GM12878 (cell line): Measurements from ENCODE around the gene ZNF83. TPM values are rescaled to one million over a fixed set of nuclear protein-coding genes. Genes with fewer than 3 reads are reported as not detected.
"Not testable (repeated sequence)": the region's sequence is repeated elsewhere in the genome, so short reads cannot be mapped to it uniquely, and the experiment has no call there.

Source experiments
- ATAC-seq: fragments of 200-7000 bp; cut with Tn5 transposase; 3 replicates; pipeline ENCODE4 v1.9.1; 2020; ENCODE audit warnings: mild to moderate bottlenecking, moderate library complexity
- BruUV-seq: library from RNA; stranded (reverse); fragments of 400-500 nt; replicated peaks from 2 replicates; lab custom pipeline; 2021; lab: Mats Ljungman, UMichigan
- CTCF ChIA-PET: fragments of 300-600 bp; sonication (Branson Sonifier 250); formaldehyde crosslinking; extraction: SDS; loops from one replicate; lab custom pipeline; 2021; ENCODE audit warnings: inconsistent platforms; lab: Yijun Ruan, JAX
- POLR2A ChIA-PET: fragments of 350-600 bp; formaldehyde crosslinking; extraction: SDS; loops from one replicate; lab custom pipeline; 2021; ENCODE audit warnings: inconsistent platforms; lab: Charles Lee
- RAD21 ChIA-PET: fragments of 300-600 bp; sonication (Branson Sonifier 250); formaldehyde crosslinking; loops from one replicate; lab custom pipeline; 2023; ENCODE audit warnings: antibody characterized with exemption; ENCODE audit not compliant: unreplicated experiment; lab: Charles Lee
- SMC1A ChIA-PET: fragments of 300-600 bp; sonication (Branson Sonifier 250); formaldehyde crosslinking; loops from one replicate; lab custom pipeline; 2023; ENCODE audit not compliant: unreplicated experiment, uncharacterized antibody; lab: Charles Lee
- DNase-seq: peaks from one replicate; pipeline ENCODE4 v3.0.0-alpha.2; 2011; ENCODE audit warnings: low read depth, low spot score
- FAIRE-seq: peaks from 3 replicates; lab custom pipeline; 2011; peaks lifted over from hg19 to GRCh38; lab: Jason Lieb, UNC
- H2AFZ ChIP-seq: 2 replicates; pipeline ENCODE4 v1.6.0; 2011; ENCODE audit warnings: low read depth, low read length, control low read depth; ENCODE audit not compliant: control insufficient read depth
- H3K27ac ChIP-seq: 2 replicates; pipeline ENCODE4 v1.5.1; 2011; ENCODE audit warnings: control low read depth; ENCODE audit not compliant: control insufficient read depth, insufficient read depth
- H3K27me3 ChIP-seq, 2 experiments: replicated peaks in 1 of 2; 2 replicates each; pipeline versions ENCODE4 v1.6.0 to v1.6.1; 2011; ENCODE audit warnings: low read length in 1 of 2; ENCODE audit not compliant: control insufficient read depth in 2 of 2, insufficient read depth in 2 of 2
- H3K36me3 ChIP-seq, 2 experiments: 2 replicates each; pipeline ENCODE4 v1.5.1; 2011; ENCODE audit warnings: low read length in 1 of 2; ENCODE audit not compliant: control insufficient read depth in 2 of 2, insufficient read depth in 2 of 2
- H3K4me1 ChIP-seq: 2 replicates; pipeline ENCODE4 v1.6.1; 2011; ENCODE audit warnings: mild to moderate bottlenecking, low read length, moderate library complexity, mixed read lengths; ENCODE audit not compliant: control insufficient read depth, insufficient read depth
- H3K4me2 ChIP-seq: 2 replicates; pipeline ENCODE4 v1.6.0; 2011; ENCODE audit warnings: control low read depth; ENCODE audit not compliant: control insufficient read depth, insufficient read depth
- H3K4me3 ChIP-seq: fragments of 200-600 bp; sonication (generic); 2 replicates; pipeline ENCODE4 v1.5.1; 2016
- H3K79me2 ChIP-seq: 2 replicates; pipeline ENCODE4 v1.6.0; 2011; ENCODE audit warnings: low read length; ENCODE audit not compliant: control insufficient read depth, insufficient read depth
- H3K9ac ChIP-seq: 2 replicates; pipeline ENCODE4 v1.8.0; 2011; ENCODE audit warnings: low read length, control low read depth, mixed read lengths; ENCODE audit not compliant: control insufficient read depth, insufficient read depth
- H3K9me3 ChIP-seq: replicated peaks from 3 replicates; pipeline ENCODE4 v1.5.1; 2011; ENCODE audit warnings: mild to moderate bottlenecking, low read length; ENCODE audit not compliant: control insufficient read depth, insufficient read depth
- H4K20me1 ChIP-seq: 2 replicates; pipeline ENCODE4 v1.6.0; 2011; ENCODE audit not compliant: control insufficient read depth, insufficient read depth
- BHLHE40 ChIP-seq, 2 experiments: fragments of 450-650 bp in 1 of 2; IDR thresholded peaks; 2 replicates each; pipeline ENCODE4 v1.6.1; 2011 to 2017; ENCODE audit warnings: low read depth in 2 of 2, borderline replicate concordance in 1 of 2, improper control_type of control experiment in 1 of 2, low read length in 1 of 2, mild to moderate bottlenecking in 1 of 2
- CBFB ChIP-seq: IDR thresholded peaks from 2 replicates; pipeline ENCODE4 v1.6.1; 2016; ENCODE audit warnings: antibody characterized with exemption, low read depth
- CREB1 ChIP-seq: IDR thresholded peaks from 2 replicates; pipeline ENCODE4 v1.6.1; 2012; ENCODE audit warnings: low read depth, mild to moderate bottlenecking, inconsistent platforms
- IRF4 ChIP-seq: IDR thresholded peaks from 2 replicates; pipeline ENCODE4 v1.6.1; 2011; ENCODE audit warnings: low read depth, low read length
- MYB ChIP-seq: fragments of 150-350 bp; IDR thresholded peaks from 2 replicates; pipeline ENCODE4 v1.6.1; 2014; ENCODE audit warnings: mild to moderate bottlenecking, low read depth, low read length, borderline replicate concordance
- SREBF1 ChIP-seq: IDR thresholded peaks from 2 replicates; pipeline ENCODE4 v1.6.1; 2012; ENCODE audit warnings: mild to moderate bottlenecking, low read length
- YY1 ChIP-seq: IDR thresholded peaks from 2 replicates; pipeline ENCODE4 v1.6.1; 2011; ENCODE audit warnings: low read depth, mild to moderate bottlenecking, low read length
- WGBS: methylation state at CpG from one replicate; pipeline ENCODE4 v1.1.6; 2016; ENCODE audit warnings: low lambda C conversion rate; ENCODE audit not compliant: insufficient replicate concordance, insufficient coverage; ENCODE audit errors: missing lambda C conversion rate; 5-methylcytosine and 5-hydroxymethylcytosine counted together
- in situ Hi-C: fragments of 300-500 bp; cut with MboI; formaldehyde crosslinking; loops from 9 replicates; pipeline ENCODE4 v1.14.3; 2018; ENCODE audit warnings: mixed read lengths
- intact Hi-C: fragments of 100-400 bp; cut with micrococcal nuclease; formaldehyde crosslinking; loops from one replicate; pipeline ENCODE4 v1.14.2; 2022; ENCODE audit not compliant: unreplicated experiment
- polyA plus RNA-seq, 11 experiments: library from polyadenylated mRNA; depleted of rRNA in 4 of 11; unstranded in 6 of 11; stranded (reverse) in 5 of 11; fragments of >200 nt; fragmentation: Nextera tagmentation in 4 of 11; fragmentation: Illumina TruSeq in 1 of 11; extraction: Ambion mirVana in 4 of 11; extraction: Trizol in 1 of 11; gene quantifications; 1 replicate in 1 of 11; 2 replicates in 10 of 11; pipeline versions ENCODE4 v1.2.1 to v1.2.3, GENCODE V29; 2011 to 2016; ENCODE audit warnings: inconsistent platforms in 2 of 11, missing spikeins in 2 of 11, low read depth in 1 of 11
- total RNA-seq, 4 experiments: library from RNA; depleted of rRNA in 3 of 4; stranded (reverse); fragments of >200 nt in 3 of 4; fragmentation: Illumina TruSeq in 1 of 4; extraction: Trizol in 1 of 4; gene quantifications; 2 replicates each; pipeline versions ENCODE4 v1.2.1 to v1.2.3, GENCODE V29; 2013 to 2021
- TF ChIP-seq, protein P1 (sequence below): fragments of 450-650 bp; IDR thresholded peaks from 2 replicates; pipeline ENCODE4 v1.6.1; 2018; ENCODE audit warnings: mild to moderate bottlenecking, low read depth, moderate library complexity; ENCODE audit not compliant: partially characterized antibody
- TF ChIP-seq, protein P2 (sequence below): IDR thresholded peaks from 2 replicates; pipeline ENCODE4 v1.6.1; 2012; ENCODE audit warnings: low read length, inconsistent platforms

ZNF83 gene
- total and polyA plus RNA-seq, 10 of the 15 experiments (the other 5 are each of a cell fraction or from before 2014, with no cell fraction given) = 9.9 to 90.1 (median 18.7) TPM

DNA sequence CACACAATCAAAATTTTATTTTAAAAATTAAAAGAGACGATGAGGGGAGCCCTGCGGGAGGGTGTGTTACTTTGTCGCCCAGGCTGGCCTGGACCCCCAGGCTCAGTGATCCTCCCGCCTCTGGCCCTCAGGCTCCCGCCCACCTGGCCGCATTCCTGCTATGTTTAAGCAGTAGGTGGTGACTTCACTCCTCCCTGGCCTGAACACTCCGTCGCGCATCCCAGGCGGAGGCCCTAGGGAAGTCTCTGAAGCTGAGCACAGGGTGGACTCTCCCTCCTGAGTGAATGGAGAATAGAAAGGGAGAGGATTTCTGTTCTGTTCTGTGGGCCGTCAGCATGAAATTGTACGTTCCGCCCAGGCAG is 68.5 kb downstream of the ZNF83 start:
- H3K36me3 ChIP-seq, H3K9ac ChIP-seq, H3K27me3 ChIP-seq, DNase-seq, H3K79me2 ChIP-seq, in situ Hi-C loops, H3K27ac ChIP-seq, H3K9me3 ChIP-seq, H3K4me1 ChIP-seq, RAD21 ChIA-PET, BruUV-seq, CTCF ChIA-PET, H4K20me1 ChIP-seq, FAIRE-seq, SMC1A ChIA-PET, intact Hi-C loops, POLR2A ChIA-PET, H2AFZ ChIP-seq: not testable (repeated sequence)
- peak; percentile 5 for ATAC-seq
- WGBS = 79% methylated on average over 13 of the region's 13 CpGs
- H3K4me3 ChIP-seq = peak overlapping the region; percentile 53
- H3K4me2 ChIP-seq = peak overlapping the region; percentile 43; the same call in 1 of the 2 replicates

DNA sequence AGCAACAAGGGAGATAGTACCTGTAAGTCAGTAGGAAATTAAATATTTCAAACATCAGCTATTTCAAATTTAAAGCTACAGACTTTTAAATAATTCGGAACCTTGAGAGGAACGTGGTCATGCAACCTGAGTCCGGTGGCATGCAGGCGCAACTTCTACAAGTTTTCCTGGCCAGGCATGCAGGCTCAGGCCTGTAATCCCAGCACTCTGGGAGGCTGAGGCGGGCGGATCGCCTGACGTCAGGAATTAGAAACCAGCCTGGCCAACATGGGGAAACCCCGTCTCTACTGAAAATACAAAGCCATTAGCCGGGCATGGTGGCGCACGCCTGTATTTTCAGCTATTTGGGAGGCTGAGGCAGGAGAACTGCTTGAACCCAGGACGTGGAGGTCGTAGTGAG is 70.2 kb downstream of the ZNF83 start:
- TF ChIP-seq, protein P1, sequence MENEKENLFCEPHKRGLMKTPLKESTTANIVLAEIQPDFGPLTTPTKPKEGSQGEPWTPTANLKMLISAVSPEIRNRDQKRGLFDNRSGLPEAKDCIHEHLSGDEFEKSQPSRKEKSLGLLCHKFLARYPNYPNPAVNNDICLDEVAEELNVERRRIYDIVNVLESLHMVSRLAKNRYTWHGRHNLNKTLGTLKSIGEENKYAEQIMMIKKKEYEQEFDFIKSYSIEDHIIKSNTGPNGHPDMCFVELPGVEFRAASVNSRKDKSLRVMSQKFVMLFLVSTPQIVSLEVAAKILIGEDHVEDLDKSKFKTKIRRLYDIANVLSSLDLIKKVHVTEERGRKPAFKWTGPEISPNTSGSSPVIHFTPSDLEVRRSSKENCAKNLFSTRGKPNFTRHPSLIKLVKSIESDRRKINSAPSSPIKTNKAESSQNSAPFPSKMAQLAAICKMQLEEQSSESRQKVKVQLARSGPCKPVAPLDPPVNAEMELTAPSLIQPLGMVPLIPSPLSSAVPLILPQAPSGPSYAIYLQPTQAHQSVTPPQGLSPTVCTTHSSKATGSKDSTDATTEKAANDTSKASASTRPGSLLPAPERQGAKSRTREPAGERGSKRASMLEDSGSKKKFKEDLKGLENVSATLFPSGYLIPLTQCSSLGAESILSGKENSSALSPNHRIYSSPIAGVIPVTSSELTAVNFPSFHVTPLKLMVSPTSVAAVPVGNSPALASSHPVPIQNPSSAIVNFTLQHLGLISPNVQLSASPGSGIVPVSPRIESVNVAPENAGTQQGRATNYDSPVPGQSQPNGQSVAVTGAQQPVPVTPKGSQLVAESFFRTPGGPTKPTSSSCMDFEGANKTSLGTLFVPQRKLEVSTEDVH = no peak
- TF ChIP-seq, protein P2, sequence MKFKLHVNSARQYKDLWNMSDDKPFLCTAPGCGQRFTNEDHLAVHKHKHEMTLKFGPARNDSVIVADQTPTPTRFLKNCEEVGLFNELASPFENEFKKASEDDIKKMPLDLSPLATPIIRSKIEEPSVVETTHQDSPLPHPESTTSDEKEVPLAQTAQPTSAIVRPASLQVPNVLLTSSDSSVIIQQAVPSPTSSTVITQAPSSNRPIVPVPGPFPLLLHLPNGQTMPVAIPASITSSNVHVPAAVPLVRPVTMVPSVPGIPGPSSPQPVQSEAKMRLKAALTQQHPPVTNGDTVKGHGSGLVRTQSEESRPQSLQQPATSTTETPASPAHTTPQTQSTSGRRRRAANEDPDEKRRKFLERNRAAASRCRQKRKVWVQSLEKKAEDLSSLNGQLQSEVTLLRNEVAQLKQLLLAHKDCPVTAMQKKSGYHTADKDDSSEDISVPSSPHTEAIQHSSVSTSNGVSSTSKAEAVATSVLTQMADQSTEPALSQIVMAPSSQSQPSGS = no peak
- TF ChIP-seq SREBF1 (no peak), CREB1 (no peak), MYB (no peak), IRF4 (no peak), YY1 (no peak), CBFB (no peak), BHLHE40 (IDR thresholded peaks at IDR 0.05; ENCODE audit: borderline replicate concordance in 1 of 2, low read depth in 2 of 2, low read length in 1 of 2) (no peak)
- TF ChIP-seq, all 136 proteins: peak for 0
- H3K9ac ChIP-seq = no peak overlapping the region

More for the DNA sequence above, 70.2 kb downstream of the ZNF83 start:
- Histone ChIP-seq H4K20me1 (no peaks in the 10 kb centered on the region), H3K27ac (no peak overlapping the region), H3K9me3 (peaks cover 12% of the 10 kb centered on the region), H3K79me2 (peaks cover 9% of the 10 kb centered on the region), H3K4me3 (no peak overlapping the region), H3K27me3 (no peaks in the 10 kb centered on the region), H3K4me2 (no peak overlapping the region), H2AFZ (no peak overlapping the region), H3K4me1 (no peaks in the 10 kb centered on the region), H3K36me3 (no peaks in the 10 kb centered on the region; a peak in 2 of 4 replicates)
- 98% methylated on average over 14 of the region's 14 CpGs for WGBS
- RAD21 ChIA-PET = no interaction called here
- SMC1A ChIA-PET = no interaction called here
- BruUV-seq = no TSS peak
- ATAC-seq = no peak
- intact Hi-C loops = no loop called here
- no peak for FAIRE-seq
- in situ Hi-C loops = no loop called here
- CTCF ChIA-PET = interaction anchor here (0.9 kb wide), 1 partner anchor 17 kb away, joined by 4 read pairs; no protein-coding TSS in a partner anchor
- POLR2A ChIA-PET = no interaction called here
- DNase-seq = no peak
